Esophagus muscularis mucosa (tissue), 4 donors: ENCODE measurements around the gene GPC5.

ENCODE experiments used
- CTCF ChIP-seq, 3 experiments: fragments of 200-600 bp in 2 of 3; fragments of 450-650 bp in 1 of 3; sonication (generic) in 2 of 3; IDR thresholded peaks; one replicate each; pipeline ENCODE4 v1.5.1; 2017 to 2019; ENCODE audit warnings: antibody characterized with exemption in 3 of 3, mild to moderate bottlenecking in 2 of 3, moderate library complexity in 1 of 3
- EP300 ChIP-seq: sonication (generic); formaldehyde crosslinking; IDR thresholded peaks from one replicate; pipeline ENCODE4 v1.6.1; 2017; ENCODE audit warnings: antibody characterized with exemption
- POLR2A ChIP-seq: fragments of 450-650 bp; IDR thresholded peaks from one replicate; pipeline ENCODE4 v1.6.1; 2017; ENCODE audit warnings: antibody characterized with exemption, moderate library complexity, mild to moderate bottlenecking, low read depth

GRCh38 chr13:91554101-91554500 is 155.7 kb downstream of the GPC5 start:
- TF ChIP-seq POLR2A, result no peak
- no peak for TF ChIP-seq EP300
- TF ChIP-seq CTCF (IDR thresholded peaks at IDR 0.05), result no peak
